IMR-90 (cell line): Measurements from ENCODE around the gene CDR2L. TPM values are rescaled to one million over a fixed set of nuclear protein-coding genes. Genes with fewer than 3 reads are reported as not detected.
A peak's percentile ranks its signal among the peaks of the same experiment; 100 is the strongest.

Source experiments
- ATAC-seq: fragments of 200-7000 bp; cut with Tn5 transposase; 2 replicates; pipeline ENCODE4 v1.9.1; 2020; ENCODE audit warnings: low read depth, mild to moderate bottlenecking, moderate library complexity
- BruUV-seq: library from RNA; stranded (reverse); fragments of 400-500 nt; replicated peaks from 2 replicates; lab custom pipeline; 2021; lab: Mats Ljungman, UMichigan
- CTCF ChIA-PET: fragments of 300-600 bp; formaldehyde crosslinking; extraction: SDS; loops from one replicate; lab custom pipeline; 2021; ENCODE audit warnings: antibody characterized with exemption; lab: Yijun Ruan, JAX
- POLR2A ChIA-PET: fragments of 300-600 bp; sonication (Branson Sonifier 250); formaldehyde crosslinking; loops from one replicate; lab custom pipeline; 2022; ENCODE audit warnings: antibody characterized with exemption; ENCODE audit not compliant: unreplicated experiment; lab: Charles Lee
- DNase-seq: peaks from one replicate; pipeline ENCODE4 v3.0.0; 2013
- H2AFZ ChIP-seq: replicated peaks from 2 replicates; pipeline ENCODE3; 2013; ENCODE audit warnings: low read length, mild to moderate bottlenecking; ENCODE audit not compliant: poor library complexity
- H2AK5ac ChIP-seq: 2 replicates; pipeline ENCODE4 v1.6.1; 2013; ENCODE audit warnings: low read depth, low read length, inconsistent platforms
- H2AK9ac ChIP-seq: replicated peaks from 2 replicates; pipeline ENCODE3; 2013; ENCODE audit warnings: mild to moderate bottlenecking, low read depth, low read length, moderate library complexity; ENCODE audit not compliant: poor library complexity
- H2BK120ac ChIP-seq: 2 replicates; pipeline ENCODE4 v1.6.1; 2013; ENCODE audit warnings: low read depth, low read length, inconsistent platforms
- H2BK15ac ChIP-seq: 3 replicates; pipeline ENCODE4 v1.6.1; 2013; ENCODE audit warnings: low read depth, low read length, inconsistent platforms
- H2BK20ac ChIP-seq: 2 replicates; pipeline ENCODE4 v1.6.1; 2013; ENCODE audit warnings: low read depth, mild to moderate bottlenecking, inconsistent platforms, low read length, moderate library complexity
- H2BK5ac ChIP-seq: 2 replicates; pipeline ENCODE4 v1.6.1; 2013; ENCODE audit warnings: mild to moderate bottlenecking, low read depth, low read length, inconsistent platforms; ENCODE audit not compliant: poor library complexity, severe bottlenecking
- H3K14ac ChIP-seq: replicated peaks from 2 replicates; pipeline ENCODE4 v1.6.1; 2013; ENCODE audit warnings: low read depth, low read length, inconsistent platforms
- H3K18ac ChIP-seq: 2 replicates; pipeline ENCODE4 v1.6.1; 2013; ENCODE audit warnings: low read depth, low read length, control low read depth
- H3K23ac ChIP-seq: 2 replicates; pipeline ENCODE4 v1.6.1; 2013; ENCODE audit warnings: low read depth, low read length, inconsistent platforms
- H3K27ac ChIP-seq: 2 replicates; pipeline ENCODE4 v1.5.1; 2013; ENCODE audit warnings: mild to moderate bottlenecking, control low read depth, low read length; ENCODE audit not compliant: insufficient read depth
- H3K27me3 ChIP-seq: 2 replicates; pipeline ENCODE4 v1.6.1; 2013; ENCODE audit warnings: low read length; ENCODE audit not compliant: control insufficient read depth, insufficient read depth
- H3K36me3 ChIP-seq: 2 replicates; pipeline ENCODE4 v1.6.1; 2013; ENCODE audit warnings: low read length, mixed read lengths; ENCODE audit not compliant: control insufficient read depth, insufficient read depth
- H3K4ac ChIP-seq: 2 replicates; pipeline ENCODE4 v1.6.1; 2013; ENCODE audit warnings: low read depth, low read length, inconsistent platforms
- H3K4me1 ChIP-seq: 2 replicates; pipeline ENCODE4 v1.6.1; 2013; ENCODE audit warnings: low read length, mixed read lengths; ENCODE audit not compliant: control insufficient read depth, insufficient read depth
- H3K4me2 ChIP-seq: 2 replicates; pipeline ENCODE4 v1.6.1; 2013; ENCODE audit warnings: low read depth, mild to moderate bottlenecking, control low read depth, low read length, moderate library complexity
- H3K4me3 ChIP-seq: 2 replicates; pipeline ENCODE4 v1.5.1; 2013; ENCODE audit warnings: low read depth, mild to moderate bottlenecking, control low read depth, low read length, moderate library complexity; ENCODE audit not compliant: insufficient read depth
- H3K56ac ChIP-seq: 2 replicates; pipeline ENCODE4 v1.6.1; 2013; ENCODE audit warnings: low read length, inconsistent platforms; ENCODE audit not compliant: insufficient read depth; ENCODE audit errors: extremely low read depth
- H3K79me1 ChIP-seq, 2 experiments: 2 replicates each; pipeline ENCODE4 v1.6.1; 2013; ENCODE audit warnings: low read length in 2 of 2, inconsistent platforms in 1 of 2, low read depth in 1 of 2
- H3K9ac ChIP-seq: 2 replicates; pipeline ENCODE4 v1.6.1; 2013; ENCODE audit warnings: low read depth, low read length, control low read depth
- H3K9me1 ChIP-seq: 2 replicates; pipeline ENCODE4 v1.6.1; 2013; ENCODE audit warnings: low read length, inconsistent platforms; ENCODE audit not compliant: insufficient read depth
- H3K9me3 ChIP-seq: 2 replicates; pipeline ENCODE4 v1.6.1; 2013; ENCODE audit warnings: low read length; ENCODE audit not compliant: control insufficient read depth, insufficient read depth
- H4K20me1 ChIP-seq: 2 replicates; pipeline ENCODE4 v1.6.1; 2013; ENCODE audit warnings: low read length, inconsistent platforms; ENCODE audit not compliant: insufficient read depth
- H4K5ac ChIP-seq: 2 replicates; pipeline ENCODE4 v1.6.1; 2013; ENCODE audit warnings: mild to moderate bottlenecking, low read depth, low read length, control low read depth
- H4K8ac ChIP-seq, 2 experiments: 2 replicates each; pipeline ENCODE4 v1.6.1; 2013; ENCODE audit warnings: low read depth in 2 of 2, low read length in 2 of 2, control low read depth in 1 of 2, inconsistent platforms in 1 of 2
- H4K91ac ChIP-seq: 2 replicates; pipeline ENCODE4 v1.6.1; 2013; ENCODE audit warnings: low read depth, low read length, inconsistent platforms; ENCODE audit not compliant: insufficient read depth
- MAFK ChIP-seq: IDR thresholded peaks from 2 replicates; pipeline ENCODE4 v1.6.1; 2012; ENCODE audit warnings: low read depth, low read length, improper control_type of control experiment
- MAZ ChIP-seq: IDR thresholded peaks from 2 replicates; pipeline ENCODE4 v1.6.1; 2012; ENCODE audit warnings: low read depth, mild to moderate bottlenecking, low read length, improper control_type of control experiment, moderate library complexity, borderline replicate concordance
- MXI1 ChIP-seq: IDR thresholded peaks from 2 replicates; pipeline ENCODE4 v1.6.1; 2012; ENCODE audit warnings: low read depth, mild to moderate bottlenecking, low read length, moderate library complexity, borderline replicate concordance
- POLR2A ChIP-seq: IDR thresholded peaks from 2 replicates; pipeline ENCODE4 v1.6.1; 2012; ENCODE audit warnings: mild to moderate bottlenecking, low read depth, low read length
- USF2 ChIP-seq: fragments of 150-350 bp; IDR thresholded peaks from 2 replicates; pipeline ENCODE4 v1.6.1; 2017; ENCODE audit warnings: mild to moderate bottlenecking, antibody characterized with exemption, low read length, low read depth
- WGBS, 2 experiments: methylation state at CpG; one replicate each; pipeline versions ENCODE4 v1.1.5 to v1.1.7; 2013; ENCODE audit warnings: missing lambda C conversion rate in 2 of 2; ENCODE audit not compliant: insufficient read length in 1 of 2; ENCODE audit errors: extremely low coverage in 2 of 2; 5-methylcytosine and 5-hydroxymethylcytosine counted together
- dilution Hi-C: fragments of 300-500 bp; cut with HindIII; formaldehyde crosslinking; loops from one replicate; pipeline ENCODE4 v1.14.3; 2018; ENCODE audit warnings: low sequenced_read_pairs; ENCODE audit not compliant: unreplicated experiment
- in situ Hi-C: fragments of 300-500 bp; cut with MboI; formaldehyde crosslinking; loops from 3 replicates; pipeline ENCODE4 v1.14.3; 2019; ENCODE audit warnings: low sequenced_read_pairs, inconsistent platforms, mixed read lengths
- intact Hi-C: fragments of 100-400 bp; cut with micrococcal nuclease; formaldehyde crosslinking; loops from 2 replicates; pipeline ENCODE4 v1.10.0; 2022
- polyA plus RNA-seq, 3 experiments: library from polyadenylated mRNA; depleted of rRNA; stranded (reverse); fragments of >200 nt; gene quantifications; 2 replicates each; pipeline ENCODE4 v1.2.3, GENCODE V29; 2012; ENCODE audit warnings: low replicate concordance in 1 of 3
- total RNA-seq: library from RNA; depleted of rRNA; stranded (reverse); fragments of >200 nt; gene quantifications from 2 replicates; pipeline ENCODE4 v1.2.3, GENCODE V29; 2012
- TF ChIP-seq, protein P1 (sequence below): fragments of 150-350 bp; IDR thresholded peaks from 2 replicates; pipeline ENCODE4 v1.6.1; 2016; ENCODE audit warnings: low read depth, mild to moderate bottlenecking, low read length, moderate library complexity, borderline replicate concordance

CDR2L gene
- total and polyA plus RNA-seq, 2 of the 4 experiments (the other 2 are of a cell fraction): 5.7 to 18.9 TPM

DNA sequence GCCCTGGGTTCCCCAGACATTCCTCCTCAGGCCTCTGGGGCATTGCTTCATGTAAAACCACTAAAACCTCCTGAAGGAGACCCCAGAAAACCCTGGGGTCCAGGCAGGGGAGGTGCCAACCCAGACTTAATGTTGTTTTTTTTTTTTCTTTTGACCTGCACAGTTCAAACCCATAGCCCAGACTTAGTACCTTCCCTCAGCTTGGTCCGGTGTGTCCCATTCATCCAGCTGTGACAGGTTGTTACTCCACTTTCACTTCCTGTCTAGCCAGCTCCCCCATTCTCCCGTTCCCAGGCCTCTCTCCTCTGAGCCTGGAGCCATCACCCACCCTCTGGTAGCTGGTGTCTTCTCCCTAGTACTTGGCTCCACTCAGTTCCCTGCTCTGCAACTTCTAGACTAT, 4.8 kb downstream of the CDR2L start:
- Histone ChIP-seq H2AK5ac (no peak overlapping the region), H4K8ac (no peak overlapping the region), H3K14ac (no peak overlapping the region), H2BK15ac (no peak overlapping the region), H2AK9ac (peak overlapping the region; percentile 36), H3K27ac (no peak overlapping the region), H2BK5ac (no peak overlapping the region), H3K4ac (no peak overlapping the region), H4K20me1 (peaks cover 14% of the 10 kb centered on the region), H3K4me1 (peaks cover 18% of the 10 kb centered on the region), H2BK20ac (no peak overlapping the region), H3K4me2 (no peak overlapping the region), H3K27me3 (no peaks in the 10 kb centered on the region), H3K18ac (no peak overlapping the region), H3K9ac (no peak overlapping the region), H3K23ac (no peak overlapping the region), H4K5ac (no peak overlapping the region), H3K4me3 (no peak overlapping the region), H3K79me1 (peaks cover 16 to 78% of the 10 kb centered on the region in 2 experiments; a peak in 3 of 4 replicates), H3K9me3 (no peaks in the 10 kb centered on the region), H3K9me1 (peaks cover 23% of the 10 kb centered on the region), H3K56ac (no peak overlapping the region), H3K36me3 (peaks cover 4% of the 10 kb centered on the region; the same call in 1 of the 2 replicates), H4K91ac (no peak overlapping the region), H2AFZ (no peak overlapping the region), H2BK120ac (no peak overlapping the region)
- TF ChIP-seq USF2: no peak
- TF ChIP-seq, protein P1, sequence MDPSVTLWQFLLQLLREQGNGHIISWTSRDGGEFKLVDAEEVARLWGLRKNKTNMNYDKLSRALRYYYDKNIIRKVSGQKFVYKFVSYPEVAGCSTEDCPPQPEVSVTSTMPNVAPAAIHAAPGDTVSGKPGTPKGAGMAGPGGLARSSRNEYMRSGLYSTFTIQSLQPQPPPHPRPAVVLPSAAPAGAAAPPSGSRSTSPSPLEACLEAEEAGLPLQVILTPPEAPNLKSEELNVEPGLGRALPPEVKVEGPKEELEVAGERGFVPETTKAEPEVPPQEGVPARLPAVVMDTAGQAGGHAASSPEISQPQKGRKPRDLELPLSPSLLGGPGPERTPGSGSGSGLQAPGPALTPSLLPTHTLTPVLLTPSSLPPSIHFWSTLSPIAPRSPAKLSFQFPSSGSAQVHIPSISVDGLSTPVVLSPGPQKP: no peak
- no peak for TF ChIP-seq POLR2A
- TF ChIP-seq MAFK: no peak
- no peak for TF ChIP-seq MAZ
- TF ChIP-seq MXI1: no peak
- DNase-seq (no peak), ATAC-seq (no peak)
- no TSS peak for BruUV-seq
- POLR2A ChIA-PET: no interaction called here
- no CpG with 5 or more reads among the region's 2 CpGs for WGBS, 2 experiments
- dilution Hi-C loops (no loop called here), intact Hi-C loops (no loop called here), in situ Hi-C loops (no loop called here)
- CTCF ChIA-PET: interaction anchor here (1.0 kb wide), 1 partner anchor 31 kb away, joined by 3 read pairs; no protein-coding TSS in a partner anchor
